ENCODE data around the gene NT5C1A.

NT5C1A gene

DNA sequence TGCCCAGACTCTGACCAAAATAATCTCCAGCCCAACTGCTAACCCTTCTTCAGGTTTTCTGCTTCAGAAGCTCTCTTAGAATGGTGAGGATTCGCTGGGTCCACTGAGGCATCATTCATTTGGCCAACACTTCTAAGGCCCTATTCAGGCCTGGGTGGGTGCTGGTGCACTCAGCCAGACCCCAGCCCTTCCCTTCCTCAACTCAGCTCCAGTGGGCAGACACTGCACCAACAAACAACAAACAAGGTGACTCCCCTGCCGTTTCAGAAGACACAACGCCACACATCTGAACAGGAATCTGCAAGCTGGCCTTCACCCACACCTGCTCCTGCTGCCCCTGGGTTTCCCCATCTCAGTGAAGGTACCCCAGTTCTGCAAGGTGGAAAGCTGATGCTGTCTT lies 38.5 kb downstream of the NT5C1A start:
- no peak overlapping the region for H3K23ac ChIP-seq (ENCODE audit: low read length)
- no peak overlapping the region for H3K27ac ChIP-seq (ENCODE audit: low read depth, low read length)
- peak overlapping the region; percentile 24 for H3K4me2 ChIP-seq (ENCODE audit: low read length)
- H3K4me3 ChIP-seq (ENCODE audit: low read depth, low read length): no peak overlapping the region
- DNase-seq: no peak
- H3K18ac ChIP-seq (ENCODE audit: low read length): no peak overlapping the region
- H3K36me3 ChIP-seq (ENCODE audit: control insufficient read depth in 1 of 2, insufficient read depth in 2 of 2, low read length in 2 of 2): no peaks in the 10 kb centered on the region
- H3K9ac ChIP-seq (ENCODE audit: low read length): no peak overlapping the region
- no peak overlapping the region for H3K14ac ChIP-seq (ENCODE audit: low read length)
- WGBS (ENCODE audit: extremely low coverage, insufficient coverage, insufficient read length): no CpG with 5 or more reads among the region's 3 CpGs
- no peak overlapping the region for H4K8ac ChIP-seq (ENCODE audit: low read depth, low read length)
- H3K4me1 ChIP-seq (ENCODE audit: control insufficient read depth in 1 of 2, insufficient read depth in 2 of 2, low read length in 2 of 2): peaks cover 6 to 7% of the 10 kb centered on the region in 2 experiments
- no peak overlapping the region for H2AFZ ChIP-seq (ENCODE audit: insufficient read depth, low read length, poor library complexity)
- H4K12ac ChIP-seq (ENCODE audit: low read depth, low read length): no peak overlapping the region
- no peak overlapping the region for H2BK12ac ChIP-seq (ENCODE audit: low read length)
- H2BK120ac ChIP-seq (ENCODE audit: insufficient read depth, low read length, poor library complexity): no peak overlapping the region
- peaks cover 31% of the 10 kb centered on the region for H3K27me3 ChIP-seq (ENCODE audit: insufficient read depth, low read length)
- peaks cover 9% of the 10 kb centered on the region for H3K9me3 ChIP-seq (ENCODE audit: insufficient read depth, low read depth, low read length)
- no peak overlapping the region for H2BK5ac ChIP-seq (ENCODE audit: low read depth, low read length, poor library complexity)
- no peak overlapping the region for H2AK5ac ChIP-seq (ENCODE audit: low read length)
- no peaks in the 10 kb centered on the region for H3K79me1 ChIP-seq (ENCODE audit: low read length)
- H3K4ac ChIP-seq (ENCODE audit: low read depth, low read length): no peak overlapping the region
- H4K91ac ChIP-seq (ENCODE audit: low read depth, low read length): no peak overlapping the region
- H3K79me2 ChIP-seq (ENCODE audit: control insufficient read depth, insufficient read depth, low read length, poor library complexity): no peaks in the 10 kb centered on the region

GRCh38 chr1:39632682-39633417 lies 39.1 kb downstream of the NT5C1A start:
- Histone ChIP-seq H2BK120ac (ENCODE audit: insufficient read depth, low read length, poor library complexity) (peak overlapping the region; percentile 48), H3K4me3 (ENCODE audit: low read depth, low read length) (no peak overlapping the region), H3K79me1 (ENCODE audit: low read length) (no peaks in the 10 kb centered on the region), H2BK5ac (ENCODE audit: low read depth, low read length, poor library complexity) (no peak overlapping the region), H3K9ac (ENCODE audit: low read length) (no peak overlapping the region), H3K23ac (ENCODE audit: low read length) (no peak overlapping the region), H2BK12ac (ENCODE audit: low read length) (no peak overlapping the region), H3K4me1 (ENCODE audit: control insufficient read depth in 1 of 2, insufficient read depth in 2 of 2, low read length in 2 of 2) (peaks cover 6 to 7% of the 10 kb centered on the region in 2 experiments), H3K27me3 (ENCODE audit: insufficient read depth, low read length) (peaks cover 26% of the 10 kb centered on the region), H3K4me2 (ENCODE audit: low read length) (peak overlapping the region; percentile 24), H3K14ac (ENCODE audit: low read length) (no peak overlapping the region), H3K4ac (ENCODE audit: low read depth, low read length) (no peak overlapping the region), H2AFZ (ENCODE audit: insufficient read depth, low read length, poor library complexity) (no peak overlapping the region), H4K12ac (ENCODE audit: low read depth, low read length) (no peak overlapping the region), H4K91ac (ENCODE audit: low read depth, low read length) (no peak overlapping the region), H3K9me3 (ENCODE audit: insufficient read depth, low read depth, low read length) (peaks cover 9% of the 10 kb centered on the region), H4K8ac (ENCODE audit: low read depth, low read length) (no peak overlapping the region), H2AK5ac (ENCODE audit: low read length) (no peak overlapping the region), H3K18ac (ENCODE audit: low read length) (no peak overlapping the region), H3K79me2 (ENCODE audit: control insufficient read depth, insufficient read depth, low read length, poor library complexity) (no peaks in the 10 kb centered on the region), H3K36me3 (ENCODE audit: control insufficient read depth in 1 of 2, insufficient read depth in 2 of 2, low read length in 2 of 2) (no peaks in the 10 kb centered on the region), H3K27ac (ENCODE audit: low read depth, low read length) (no peak overlapping the region)
- WGBS (ENCODE audit: extremely low coverage, insufficient coverage, insufficient read length): no CpG with 5 or more reads among the region's 61 CpGs
- peak in 1 of 2 donors; percentile 41 for DNase-seq

DNA sequence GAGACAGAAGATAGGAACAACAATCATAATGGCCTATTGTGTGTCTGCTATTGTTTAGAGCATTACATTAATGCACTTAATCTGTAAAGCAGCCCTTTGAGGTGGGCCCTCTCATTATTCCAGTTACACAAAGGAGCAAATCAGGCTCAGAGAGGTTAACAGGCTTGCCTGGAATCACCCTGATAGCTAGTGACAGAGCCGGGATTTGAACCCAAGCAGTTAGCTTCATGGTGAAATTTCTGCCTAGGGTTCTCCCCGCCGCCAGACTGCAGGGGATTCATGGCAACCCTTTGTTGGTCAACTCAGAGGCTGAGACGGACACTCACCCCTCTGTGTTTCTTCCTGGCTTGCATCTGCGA lies 39.6 kb downstream of the NT5C1A start:
- peaks cover 6 to 7% of the 10 kb centered on the region in 2 experiments for H3K4me1 ChIP-seq (ENCODE audit: control insufficient read depth in 1 of 2, insufficient read depth in 2 of 2, low read length in 2 of 2)
- no peak overlapping the region for H2AK5ac ChIP-seq (ENCODE audit: low read length)
- H3K4me3 ChIP-seq (ENCODE audit: low read depth, low read length): no peak overlapping the region
- no peak overlapping the region for H2BK12ac ChIP-seq (ENCODE audit: low read length)
- no peak overlapping the region for H4K8ac ChIP-seq (ENCODE audit: low read depth, low read length)
- H3K27ac ChIP-seq (ENCODE audit: low read depth, low read length): no peak overlapping the region
- H2BK5ac ChIP-seq (ENCODE audit: low read depth, low read length, poor library complexity): no peak overlapping the region
- no peak overlapping the region for H4K91ac ChIP-seq (ENCODE audit: low read depth, low read length)
- H3K79me1 ChIP-seq (ENCODE audit: low read length): no peaks in the 10 kb centered on the region
- H3K79me2 ChIP-seq (ENCODE audit: control insufficient read depth, insufficient read depth, low read length, poor library complexity): no peaks in the 10 kb centered on the region
- no peak overlapping the region for H3K9ac ChIP-seq (ENCODE audit: low read length)
- no peaks in the 10 kb centered on the region for H3K36me3 ChIP-seq (ENCODE audit: control insufficient read depth in 1 of 2, insufficient read depth in 2 of 2, low read length in 2 of 2)
- H3K4ac ChIP-seq (ENCODE audit: low read depth, low read length): no peak overlapping the region
- no peak overlapping the region for H3K23ac ChIP-seq (ENCODE audit: low read length)
- DNase-seq: no peak
- H3K14ac ChIP-seq (ENCODE audit: low read length): no peak overlapping the region
- no peak overlapping the region for H2AFZ ChIP-seq (ENCODE audit: insufficient read depth, low read length, poor library complexity)
- no peak overlapping the region for H4K12ac ChIP-seq (ENCODE audit: low read depth, low read length)
- peaks cover 25% of the 10 kb centered on the region for H3K27me3 ChIP-seq (ENCODE audit: insufficient read depth, low read length)
- peaks cover 9% of the 10 kb centered on the region for H3K9me3 ChIP-seq (ENCODE audit: insufficient read depth, low read depth, low read length)
- H2BK120ac ChIP-seq (ENCODE audit: insufficient read depth, low read length, poor library complexity): no peak overlapping the region
- H3K4me2 ChIP-seq (ENCODE audit: low read length): no peak overlapping the region
- no peak overlapping the region for H3K18ac ChIP-seq (ENCODE audit: low read length)
- no CpG with 5 or more reads among the region's 5 CpGs for WGBS (ENCODE audit: extremely low coverage, insufficient coverage, insufficient read length)

GRCh38 chr1:39631361-39632322 lies 40.3 kb downstream of the NT5C1A start:
- Histone ChIP-seq H3K18ac (ENCODE audit: low read length) (no peak overlapping the region), H2BK5ac (ENCODE audit: low read depth, low read length, poor library complexity) (no peak overlapping the region), H3K9me3 (ENCODE audit: insufficient read depth, low read depth, low read length) (peaks cover 9% of the 10 kb centered on the region), H3K14ac (ENCODE audit: low read length) (no peak overlapping the region), H4K8ac (ENCODE audit: low read depth, low read length) (no peak overlapping the region), H3K9ac (ENCODE audit: low read length) (no peak overlapping the region), H2AFZ (ENCODE audit: insufficient read depth, low read length, poor library complexity) (no peak overlapping the region), H3K27ac (ENCODE audit: low read depth, low read length) (no peak overlapping the region), H3K4me3 (ENCODE audit: low read depth, low read length) (no peak overlapping the region), H3K4me2 (ENCODE audit: low read length) (no peak overlapping the region), H2BK12ac (ENCODE audit: low read length) (no peak overlapping the region), H3K4me1 (ENCODE audit: control insufficient read depth in 1 of 2, insufficient read depth in 2 of 2, low read length in 2 of 2) (peaks cover 6 to 7% of the 10 kb centered on the region in 2 experiments), H3K27me3 (ENCODE audit: insufficient read depth, low read length) (peaks cover 23% of the 10 kb centered on the region), H3K79me1 (ENCODE audit: low read length) (no peaks in the 10 kb centered on the region), H3K23ac (ENCODE audit: low read length) (no peak overlapping the region), H2BK120ac (ENCODE audit: insufficient read depth, low read length, poor library complexity) (no peak overlapping the region), H4K12ac (ENCODE audit: low read depth, low read length) (no peak overlapping the region), H3K4ac (ENCODE audit: low read depth, low read length) (no peak overlapping the region), H3K36me3 (ENCODE audit: control insufficient read depth in 1 of 2, insufficient read depth in 2 of 2, low read length in 2 of 2) (no peaks in the 10 kb centered on the region), H2AK5ac (ENCODE audit: low read length) (no peak overlapping the region), H4K91ac (ENCODE audit: low read depth, low read length) (no peak overlapping the region), H3K79me2 (ENCODE audit: control insufficient read depth, insufficient read depth, low read length, poor library complexity) (no peaks in the 10 kb centered on the region)
- no CpG with 5 or more reads among the region's 16 CpGs for WGBS (ENCODE audit: extremely low coverage, insufficient coverage, insufficient read length)
- peak; percentile 61 to 74 for DNase-seq
